Stimulated activated naive CD4-positive, alpha-beta T cell treated with Interleukin-2 at 50 U/mL for 16 hours (primary cell): Measurements from ENCODE around the gene OR1F1.

Experiments
- DNase-seq: peaks from one replicate; lab custom pipeline; 2025; lab: John Stamatoyannopoulos, UW

OR1F1 gene

GRCh38 chr16:3249020-3249419 is 61.0 kb downstream of the OR1F1 start:
- no peak for DNase-seq

- DNase-seq = no peak
These were observed 61.4 kb downstream of the OR1F1 start for GRCh38 chr16:3249451-3249850.

- DNase-seq = no peak
These were observed 65.0 kb downstream of the OR1F1 start for GRCh38 chr16:3252967-3253366.

GRCh38 chr16:3254309-3254708 is 66.3 kb downstream of the OR1F1 start:
- DNase-seq = no peak
